ENCODE measurements around the gene LILRB4. TPM values are rescaled to one million over a fixed set of nuclear protein-coding genes. Genes with fewer than 3 reads are reported as not detected.

LILRB4 gene
- total and polyA plus RNA-seq, 2 experiments from 2014 or later: not detected

DNA sequence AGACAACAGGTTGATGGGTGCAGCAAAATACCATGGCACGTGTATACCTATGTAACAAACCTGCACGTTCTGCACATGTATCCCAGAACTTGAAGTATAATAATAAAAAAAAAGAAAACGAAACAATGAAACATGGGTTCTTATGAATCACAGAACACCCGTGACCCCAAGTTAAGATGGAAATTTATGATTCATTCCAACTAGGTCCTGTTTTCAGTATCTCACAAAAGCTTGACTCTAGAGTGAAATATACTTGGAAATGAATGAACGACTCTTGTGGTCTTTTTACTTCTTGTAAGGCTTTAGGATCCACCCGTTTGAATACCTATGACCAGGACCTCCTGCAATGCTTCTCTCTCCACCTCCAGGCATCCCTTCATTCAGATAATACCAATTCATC lies 3.5 kb upstream of the LILRB4 start:
- DNase-seq (ENCODE audit: low spot score) (no peak), ATAC-seq (no peak)
- TF ChIP-seq EZH2phosphoT487 (IDR thresholded peaks at IDR 0.05; ENCODE audit: unreplicated experiment) (no peak), ZNF331 (CRISPR knock-in tag; IDR thresholded peaks at IDR 0.05; ENCODE audit: low read depth) (no peak)
- H3K36me3 Mint-ChIP-seq (ENCODE audit: low read depth): peaks cover 47% of the 10 kb centered on the region
- peaks cover 100% of the 10 kb centered on the region for H3K9me3 Mint-ChIP-seq
- no peaks in the 10 kb centered on the region for H3K36me3 ChIP-seq (ENCODE audit: insufficient read depth)
- H3K27ac ChIP-seq (ENCODE audit: low read depth): no peak overlapping the region
- H3F3A ChIP-seq (replicated peaks; ENCODE audit: low read depth): no peaks in the 10 kb centered on the region
- H3K4me2 ChIP-seq: no peak overlapping the region
- H4K20me1 ChIP-seq (replicated peaks; ENCODE audit: insufficient read depth): no peaks in the 10 kb centered on the region
- H3K9me2 ChIP-seq (ENCODE audit: insufficient read depth): no peaks in the 10 kb centered on the region
- no peaks in the 10 kb centered on the region for H3K79me2 ChIP-seq (replicated peaks; ENCODE audit: insufficient read depth)
- H3K4me1 ChIP-seq (ENCODE audit: insufficient read depth): no peaks in the 10 kb centered on the region
- H2AFZ ChIP-seq: no peak overlapping the region
- no peak overlapping the region for H3K4me3 Mint-ChIP-seq
- no peaks in the 10 kb centered on the region for H3K4me1 Mint-ChIP-seq
- peaks cover 11% of the 10 kb centered on the region for H3K27me3 Mint-ChIP-seq (ENCODE audit: insufficient read depth, low read depth, poor library complexity)
- no peaks in the 10 kb centered on the region for H3K27me3 ChIP-seq (ENCODE audit: insufficient read depth)
- H3K27ac Mint-ChIP-seq: no peak overlapping the region
- no peak overlapping the region for H3K4me3 ChIP-seq

DNA sequence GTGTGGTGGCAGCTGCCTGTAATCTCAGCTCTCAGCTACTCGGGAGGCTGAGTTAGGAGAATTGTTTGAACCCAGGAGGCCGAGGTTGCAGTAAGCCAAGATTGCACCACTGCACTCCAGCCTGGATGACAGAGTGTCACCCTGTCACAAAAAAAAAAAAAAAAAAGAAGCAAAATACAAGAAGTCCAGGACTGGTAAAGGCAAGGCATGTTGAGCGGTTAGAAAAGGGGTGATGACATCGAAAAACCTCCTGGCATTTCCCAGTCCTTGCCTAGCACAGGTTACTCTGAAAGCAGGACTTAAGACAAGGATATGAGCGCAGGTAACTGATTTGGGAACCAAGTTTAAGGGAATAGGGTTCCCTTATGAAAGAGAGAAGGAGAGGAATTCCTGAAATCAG lies 2.5 kb upstream of the LILRB4 start:
- H3K27ac ChIP-seq (ENCODE audit: low read depth): no peak overlapping the region
- no peaks in the 10 kb centered on the region for H3K4me1 Mint-ChIP-seq
- ATAC-seq: no peak
- no peaks in the 10 kb centered on the region for H3K9me2 ChIP-seq (ENCODE audit: insufficient read depth)
- no peak overlapping the region for H3K4me2 ChIP-seq
- H3K27me3 Mint-ChIP-seq (ENCODE audit: insufficient read depth, low read depth, poor library complexity): peaks cover 11% of the 10 kb centered on the region
- H3K79me2 ChIP-seq (replicated peaks; ENCODE audit: insufficient read depth): no peaks in the 10 kb centered on the region
- H3K36me3 ChIP-seq (ENCODE audit: insufficient read depth): no peaks in the 10 kb centered on the region
- H4K20me1 ChIP-seq (replicated peaks; ENCODE audit: insufficient read depth): no peaks in the 10 kb centered on the region
- no peak overlapping the region for H3K4me3 Mint-ChIP-seq
- no peaks in the 10 kb centered on the region for H3F3A ChIP-seq (replicated peaks; ENCODE audit: low read depth)
- H3K27me3 ChIP-seq (ENCODE audit: insufficient read depth): no peaks in the 10 kb centered on the region
- H3K27ac Mint-ChIP-seq: no peak overlapping the region
- H3K9me3 Mint-ChIP-seq: peaks cover 97% of the 10 kb centered on the region
- H3K36me3 Mint-ChIP-seq (ENCODE audit: low read depth): peaks cover 47% of the 10 kb centered on the region
- no peak for DNase-seq (ENCODE audit: low spot score)
- H2AFZ ChIP-seq: no peak overlapping the region
- H3K4me3 ChIP-seq: no peak overlapping the region
- H3K4me1 ChIP-seq (ENCODE audit: insufficient read depth): no peaks in the 10 kb centered on the region
- no peak for TF ChIP-seq EZH2phosphoT487 (IDR thresholded peaks at IDR 0.05; ENCODE audit: unreplicated experiment)

DNA sequence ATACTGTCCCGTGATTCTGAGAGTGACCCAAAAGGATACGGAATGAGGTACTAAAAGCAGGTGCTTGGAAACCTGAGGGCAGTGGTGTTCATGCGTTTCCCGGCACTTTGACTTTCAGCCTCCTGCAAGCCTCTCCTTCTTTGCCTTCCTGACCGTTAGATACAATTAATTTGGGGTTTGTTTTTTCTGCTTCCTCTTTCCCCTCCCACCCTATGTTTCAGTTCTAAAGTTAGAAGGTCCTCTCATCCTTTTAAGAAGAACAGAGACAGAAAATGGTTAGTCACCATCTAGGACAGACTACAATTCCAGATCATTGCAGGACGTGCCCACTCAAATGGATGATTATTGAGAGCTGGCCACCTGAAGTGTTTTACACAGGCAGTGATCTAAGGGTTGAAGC lies 1.8 kb upstream of the LILRB4 start:
- Histone ChIP-seq H3K9me2 (ENCODE audit: insufficient read depth) (no peaks in the 10 kb centered on the region), H3K27ac (ENCODE audit: low read depth) (no peak overlapping the region), H4K20me1 (replicated peaks; ENCODE audit: insufficient read depth) (no peaks in the 10 kb centered on the region), H2AFZ (no peak overlapping the region), H3K4me2 (no peak overlapping the region), H3K79me2 (replicated peaks; ENCODE audit: insufficient read depth) (no peaks in the 10 kb centered on the region), H3F3A (replicated peaks; ENCODE audit: low read depth) (no peaks in the 10 kb centered on the region), H3K36me3 (ENCODE audit: insufficient read depth) (no peaks in the 10 kb centered on the region), H3K4me3 (no peak overlapping the region), H3K4me1 (ENCODE audit: insufficient read depth) (no peaks in the 10 kb centered on the region), H3K27me3 (ENCODE audit: insufficient read depth) (no peaks in the 10 kb centered on the region)
- peaks cover 10% of the 10 kb centered on the region for H3K27me3 Mint-ChIP-seq (ENCODE audit: insufficient read depth, low read depth, poor library complexity)
- ATAC-seq (no peak), DNase-seq (ENCODE audit: low spot score) (no peak)
- H3K4me3 Mint-ChIP-seq: no peak overlapping the region
- peaks cover 97% of the 10 kb centered on the region for H3K9me3 Mint-ChIP-seq
- no peak overlapping the region for H3K27ac Mint-ChIP-seq
- no peaks in the 10 kb centered on the region for H3K4me1 Mint-ChIP-seq
- H3K36me3 Mint-ChIP-seq (ENCODE audit: low read depth): peaks cover 49% of the 10 kb centered on the region
- TF ChIP-seq JUNB (IDR thresholded peaks at IDR 0.05; ENCODE audit: unreplicated experiment): no peak
- no peak for TF ChIP-seq STAT1 (IDR thresholded peaks at IDR 0.05; ENCODE audit: unreplicated experiment)
- TF ChIP-seq, protein P1, sequence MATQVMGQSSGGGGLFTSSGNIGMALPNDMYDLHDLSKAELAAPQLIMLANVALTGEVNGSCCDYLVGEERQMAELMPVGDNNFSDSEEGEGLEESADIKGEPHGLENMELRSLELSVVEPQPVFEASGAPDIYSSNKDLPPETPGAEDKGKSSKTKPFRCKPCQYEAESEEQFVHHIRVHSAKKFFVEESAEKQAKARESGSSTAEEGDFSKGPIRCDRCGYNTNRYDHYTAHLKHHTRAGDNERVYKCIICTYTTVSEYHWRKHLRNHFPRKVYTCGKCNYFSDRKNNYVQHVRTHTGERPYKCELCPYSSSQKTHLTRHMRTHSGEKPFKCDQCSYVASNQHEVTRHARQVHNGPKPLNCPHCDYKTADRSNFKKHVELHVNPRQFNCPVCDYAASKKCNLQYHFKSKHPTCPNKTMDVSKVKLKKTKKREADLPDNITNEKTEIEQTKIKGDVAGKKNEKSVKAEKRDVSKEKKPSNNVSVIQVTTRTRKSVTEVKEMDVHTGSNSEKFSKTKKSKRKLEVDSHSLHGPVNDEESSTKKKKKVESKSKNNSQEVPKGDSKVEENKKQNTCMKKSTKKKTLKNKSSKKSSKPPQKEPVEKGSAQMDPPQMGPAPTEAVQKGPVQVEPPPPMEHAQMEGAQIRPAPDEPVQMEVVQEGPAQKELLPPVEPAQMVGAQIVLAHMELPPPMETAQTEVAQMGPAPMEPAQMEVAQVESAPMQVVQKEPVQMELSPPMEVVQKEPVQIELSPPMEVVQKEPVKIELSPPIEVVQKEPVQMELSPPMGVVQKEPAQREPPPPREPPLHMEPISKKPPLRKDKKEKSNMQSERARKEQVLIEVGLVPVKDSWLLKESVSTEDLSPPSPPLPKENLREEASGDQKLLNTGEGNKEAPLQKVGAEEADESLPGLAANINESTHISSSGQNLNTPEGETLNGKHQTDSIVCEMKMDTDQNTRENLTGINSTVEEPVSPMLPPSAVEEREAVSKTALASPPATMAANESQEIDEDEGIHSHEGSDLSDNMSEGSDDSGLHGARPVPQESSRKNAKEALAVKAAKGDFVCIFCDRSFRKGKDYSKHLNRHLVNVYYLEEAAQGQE (IDR thresholded peaks at IDR 0.05; ENCODE audit: unreplicated experiment): no peak
- no peak for TF ChIP-seq ZNF331 (CRISPR knock-in tag; IDR thresholded peaks at IDR 0.05; ENCODE audit: low read depth)
- no peak for TF ChIP-seq NANOG (IDR thresholded peaks at IDR 0.05; ENCODE audit: borderline replicate concordance)
- TF ChIP-seq, protein P2, sequence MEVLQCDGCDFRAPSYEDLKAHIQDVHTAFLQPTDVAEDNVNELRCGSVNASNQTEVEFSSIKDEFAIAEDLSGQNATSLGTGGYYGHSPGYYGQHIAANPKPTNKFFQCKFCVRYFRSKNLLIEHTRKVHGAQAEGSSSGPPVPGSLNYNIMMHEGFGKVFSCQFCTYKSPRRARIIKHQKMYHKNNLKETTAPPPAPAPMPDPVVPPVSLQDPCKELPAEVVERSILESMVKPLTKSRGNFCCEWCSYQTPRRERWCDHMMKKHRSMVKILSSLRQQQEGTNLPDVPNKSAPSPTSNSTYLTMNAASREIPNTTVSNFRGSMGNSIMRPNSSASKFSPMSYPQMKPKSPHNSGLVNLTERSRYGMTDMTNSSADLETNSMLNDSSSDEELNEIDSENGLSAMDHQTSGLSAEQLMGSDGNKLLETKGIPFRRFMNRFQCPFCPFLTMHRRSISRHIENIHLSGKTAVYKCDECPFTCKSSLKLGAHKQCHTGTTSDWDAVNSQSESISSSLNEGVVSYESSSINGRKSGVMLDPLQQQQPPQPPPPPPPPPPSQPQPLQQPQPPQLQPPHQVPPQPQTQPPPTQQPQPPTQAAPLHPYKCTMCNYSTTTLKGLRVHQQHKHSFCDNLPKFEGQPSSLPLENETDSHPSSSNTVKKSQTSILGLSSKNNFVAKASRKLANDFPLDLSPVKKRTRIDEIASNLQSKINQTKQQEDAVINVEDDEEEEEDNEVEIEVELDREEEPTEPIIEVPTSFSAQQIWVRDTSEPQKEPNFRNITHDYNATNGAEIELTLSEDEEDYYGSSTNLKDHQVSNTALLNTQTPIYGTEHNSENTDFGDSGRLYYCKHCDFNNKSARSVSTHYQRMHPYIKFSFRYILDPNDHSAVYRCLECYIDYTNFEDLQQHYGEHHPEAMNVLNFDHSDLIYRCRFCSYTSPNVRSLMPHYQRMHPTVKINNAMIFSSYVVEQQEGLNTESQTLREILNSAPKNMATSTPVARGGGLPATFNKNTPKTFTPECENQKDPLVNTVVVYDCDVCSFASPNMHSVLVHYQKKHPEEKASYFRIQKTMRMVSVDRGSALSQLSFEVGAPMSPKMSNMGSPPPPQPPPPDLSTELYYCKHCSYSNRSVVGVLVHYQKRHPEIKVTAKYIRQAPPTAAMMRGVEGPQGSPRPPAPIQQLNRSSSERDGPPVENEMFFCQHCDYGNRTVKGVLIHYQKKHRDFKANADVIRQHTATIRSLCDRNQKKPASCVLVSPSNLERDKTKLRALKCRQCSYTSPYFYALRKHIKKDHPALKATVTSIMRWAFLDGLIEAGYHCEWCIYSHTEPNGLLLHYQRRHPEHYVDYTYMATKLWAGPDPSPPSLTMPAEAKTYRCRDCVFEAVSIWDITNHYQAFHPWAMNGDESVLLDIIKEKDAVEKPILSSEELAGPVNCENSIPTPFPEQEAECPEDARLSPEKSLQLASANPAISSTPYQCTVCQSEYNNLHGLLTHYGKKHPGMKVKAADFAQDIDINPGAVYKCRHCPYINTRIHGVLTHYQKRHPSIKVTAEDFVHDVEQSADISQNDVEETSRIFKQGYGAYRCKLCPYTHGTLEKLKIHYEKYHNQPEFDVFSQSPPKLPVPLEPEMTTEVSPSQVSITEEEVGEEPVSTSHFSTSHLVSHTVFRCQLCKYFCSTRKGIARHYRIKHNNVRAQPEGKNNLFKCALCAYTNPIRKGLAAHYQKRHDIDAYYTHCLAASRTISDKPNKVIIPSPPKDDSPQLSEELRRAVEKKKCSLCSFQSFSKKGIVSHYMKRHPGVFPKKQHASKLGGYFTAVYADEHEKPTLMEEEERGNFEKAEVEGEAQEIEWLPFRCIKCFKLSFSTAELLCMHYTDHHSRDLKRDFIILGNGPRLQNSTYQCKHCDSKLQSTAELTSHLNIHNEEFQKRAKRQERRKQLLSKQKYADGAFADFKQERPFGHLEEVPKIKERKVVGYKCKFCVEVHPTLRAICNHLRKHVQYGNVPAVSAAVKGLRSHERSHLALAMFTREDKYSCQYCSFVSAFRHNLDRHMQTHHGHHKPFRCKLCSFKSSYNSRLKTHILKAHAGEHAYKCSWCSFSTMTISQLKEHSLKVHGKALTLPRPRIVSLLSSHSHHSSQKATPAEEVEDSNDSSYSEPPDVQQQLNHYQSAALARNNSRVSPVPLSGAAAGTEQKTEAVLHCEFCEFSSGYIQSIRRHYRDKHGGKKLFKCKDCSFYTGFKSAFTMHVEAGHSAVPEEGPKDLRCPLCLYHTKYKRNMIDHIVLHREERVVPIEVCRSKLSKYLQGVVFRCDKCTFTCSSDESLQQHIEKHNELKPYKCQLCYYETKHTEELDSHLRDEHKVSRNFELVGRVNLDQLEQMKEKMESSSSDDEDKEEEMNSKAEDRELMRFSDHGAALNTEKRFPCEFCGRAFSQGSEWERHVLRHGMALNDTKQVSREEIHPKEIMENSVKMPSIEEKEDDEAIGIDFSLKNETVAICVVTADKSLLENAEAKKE (CRISPR knock-in tag; IDR thresholded peaks at IDR 0.05): no peak
- TF ChIP-seq ZNF114 (CRISPR knock-in tag; IDR thresholded peaks at IDR 0.05): no peak
- TF ChIP-seq EZH2phosphoT487 (IDR thresholded peaks at IDR 0.05; ENCODE audit: unreplicated experiment): no peak
